ENCODE measurements around the gene CCN5.

Gene CCN5

GRCh38 chr20:44754554-44754953 is 39.4 kb downstream of the CCN5 start:
- H3K9me2 ChIP-seq (replicated peaks; ENCODE audit: insufficient read depth, low read length) = no peaks in the 10 kb centered on the region
- no peak overlapping the region for H3K4me2 ChIP-seq (ENCODE audit: low read depth, low read length, poor library complexity, severe bottlenecking)
- no peaks in the 10 kb centered on the region for H3K36me3 ChIP-seq (ENCODE audit: low read length)
- no peak overlapping the region for H2AFZ ChIP-seq (ENCODE audit: low read depth, low read length, severe bottlenecking)
- H3K9ac ChIP-seq (ENCODE audit: low read length) = no peak overlapping the region
- H3K4me3 ChIP-seq (ENCODE audit: insufficient read depth, low read length, poor library complexity, severe bottlenecking) = no peak overlapping the region
- no peaks in the 10 kb centered on the region for H3K27me3 ChIP-seq (ENCODE audit: low read length)
- no peak for TF ChIP-seq CTCF (IDR thresholded peaks at IDR 0.05; ENCODE audit: insufficient read depth, low read length, poor library complexity, severe bottlenecking)
- TF ChIP-seq EZH2phosphoT487 (conservative IDR thresholded peaks at IDR 0.05; ENCODE audit: low read length) = no peak
- H3K9me3 ChIP-seq (ENCODE audit: insufficient read depth, low read length) = no peaks in the 10 kb centered on the region
- H3K27ac ChIP-seq (ENCODE audit: low read depth, low read length) = no peak overlapping the region
- no peaks in the 10 kb centered on the region for H3K79me2 ChIP-seq (ENCODE audit: insufficient read depth, low read length)
- no peaks in the 10 kb centered on the region for H3F3A ChIP-seq (ENCODE audit: insufficient read depth)
- no peaks in the 10 kb centered on the region for H4K20me1 ChIP-seq (ENCODE audit: low read depth, low read length)

GRCh38 chr20:44756011-44756688 is 41.0 kb downstream of the CCN5 start:
- H3F3A ChIP-seq (ENCODE audit: insufficient read depth) = no peaks in the 10 kb centered on the region
- H2AFZ ChIP-seq (ENCODE audit: low read depth, low read length, severe bottlenecking) = no peak overlapping the region
- TF ChIP-seq CTCF (IDR thresholded peaks at IDR 0.05; ENCODE audit: insufficient read depth, low read length, poor library complexity, severe bottlenecking) (no peak), EZH2phosphoT487 (conservative IDR thresholded peaks at IDR 0.05; ENCODE audit: low read length) (no peak)
- no peaks in the 10 kb centered on the region for H3K79me2 ChIP-seq (ENCODE audit: insufficient read depth, low read length)
- H3K9me3 ChIP-seq (ENCODE audit: insufficient read depth, low read length) = no peaks in the 10 kb centered on the region
- H3K27ac ChIP-seq (ENCODE audit: low read depth, low read length) = no peak overlapping the region
- no peak overlapping the region for H3K4me3 ChIP-seq (ENCODE audit: insufficient read depth, low read length, poor library complexity, severe bottlenecking)
- no peaks in the 10 kb centered on the region for H3K36me3 ChIP-seq (ENCODE audit: low read length)
- H3K9ac ChIP-seq (ENCODE audit: low read length) = no peak overlapping the region
- H3K27me3 ChIP-seq (ENCODE audit: low read length) = no peaks in the 10 kb centered on the region
- H3K9me2 ChIP-seq (replicated peaks; ENCODE audit: insufficient read depth, low read length) = no peaks in the 10 kb centered on the region
- no peak overlapping the region for H3K4me2 ChIP-seq (ENCODE audit: low read depth, low read length, poor library complexity, severe bottlenecking)
- no peaks in the 10 kb centered on the region for H4K20me1 ChIP-seq (ENCODE audit: low read depth, low read length)

GRCh38 chr20:44756956-44757355 is 41.8 kb downstream of the CCN5 start:
- Histone ChIP-seq H3K27me3 (ENCODE audit: low read length) (no peaks in the 10 kb centered on the region), H3K27ac (ENCODE audit: low read depth, low read length) (no peak overlapping the region), H3F3A (ENCODE audit: insufficient read depth) (no peaks in the 10 kb centered on the region), H3K9me3 (ENCODE audit: insufficient read depth, low read length) (no peaks in the 10 kb centered on the region), H3K36me3 (ENCODE audit: low read length) (no peaks in the 10 kb centered on the region), H3K79me2 (ENCODE audit: insufficient read depth, low read length) (no peaks in the 10 kb centered on the region), H3K4me2 (ENCODE audit: low read depth, low read length, poor library complexity, severe bottlenecking) (no peak overlapping the region), H3K4me3 (ENCODE audit: insufficient read depth, low read length, poor library complexity, severe bottlenecking) (no peak overlapping the region), H2AFZ (ENCODE audit: low read depth, low read length, severe bottlenecking) (no peak overlapping the region), H3K9me2 (replicated peaks; ENCODE audit: insufficient read depth, low read length) (no peaks in the 10 kb centered on the region), H4K20me1 (ENCODE audit: low read depth, low read length) (no peaks in the 10 kb centered on the region), H3K9ac (ENCODE audit: low read length) (no peak overlapping the region)
- no peak for TF ChIP-seq CTCF (IDR thresholded peaks at IDR 0.05; ENCODE audit: insufficient read depth, low read length, poor library complexity, severe bottlenecking)
- no peak for TF ChIP-seq EZH2phosphoT487 (conservative IDR thresholded peaks at IDR 0.05; ENCODE audit: low read length)
